ENCODE data around the gene COL6A3.

DNA sequence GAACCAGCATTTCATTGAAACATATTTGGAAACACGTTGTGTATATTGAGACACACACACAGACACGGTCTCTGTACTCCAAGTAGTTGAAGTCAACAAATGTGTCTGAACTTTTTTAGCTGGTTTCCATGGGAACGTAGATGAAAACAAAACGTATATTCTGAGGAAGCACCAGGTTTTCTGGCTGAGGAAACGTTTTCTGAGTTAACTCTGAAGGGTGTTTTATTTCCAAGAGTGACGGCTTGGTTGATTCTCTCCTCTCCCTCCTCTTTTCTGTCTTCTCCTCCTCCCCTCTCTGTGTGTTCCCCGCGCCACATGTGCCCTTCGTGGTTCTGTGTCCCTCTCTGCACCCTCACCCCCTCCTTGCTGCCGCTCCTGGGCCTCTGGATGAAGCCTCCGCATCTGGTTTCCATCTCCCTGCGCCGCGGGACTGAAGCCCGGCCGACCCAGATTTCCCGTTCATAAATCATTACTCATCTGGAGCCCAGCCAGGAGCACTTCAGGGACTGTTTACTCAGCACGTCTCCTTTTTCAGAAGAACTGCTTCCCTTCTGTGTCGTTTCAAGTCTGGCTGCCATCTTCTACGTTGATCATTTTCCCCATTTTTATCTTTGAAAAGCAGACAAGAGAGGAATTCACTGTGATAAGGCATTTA is 122.7 kb downstream of the COL6A3 start:
- TF ChIP-seq POLR2A (IDR thresholded peaks at IDR 0.05) (no peak), POLR2AphosphoS5 (IDR thresholded peaks at IDR 0.05) (peak; percentile 92 to 97 (median 96))
- TF ChIP-seq, protein P1, sequence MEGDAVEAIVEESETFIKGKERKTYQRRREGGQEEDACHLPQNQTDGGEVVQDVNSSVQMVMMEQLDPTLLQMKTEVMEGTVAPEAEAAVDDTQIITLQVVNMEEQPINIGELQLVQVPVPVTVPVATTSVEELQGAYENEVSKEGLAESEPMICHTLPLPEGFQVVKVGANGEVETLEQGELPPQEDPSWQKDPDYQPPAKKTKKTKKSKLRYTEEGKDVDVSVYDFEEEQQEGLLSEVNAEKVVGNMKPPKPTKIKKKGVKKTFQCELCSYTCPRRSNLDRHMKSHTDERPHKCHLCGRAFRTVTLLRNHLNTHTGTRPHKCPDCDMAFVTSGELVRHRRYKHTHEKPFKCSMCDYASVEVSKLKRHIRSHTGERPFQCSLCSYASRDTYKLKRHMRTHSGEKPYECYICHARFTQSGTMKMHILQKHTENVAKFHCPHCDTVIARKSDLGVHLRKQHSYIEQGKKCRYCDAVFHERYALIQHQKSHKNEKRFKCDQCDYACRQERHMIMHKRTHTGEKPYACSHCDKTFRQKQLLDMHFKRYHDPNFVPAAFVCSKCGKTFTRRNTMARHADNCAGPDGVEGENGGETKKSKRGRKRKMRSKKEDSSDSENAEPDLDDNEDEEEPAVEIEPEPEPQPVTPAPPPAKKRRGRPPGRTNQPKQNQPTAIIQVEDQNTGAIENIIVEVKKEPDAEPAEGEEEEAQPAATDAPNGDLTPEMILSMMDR (IDR thresholded peaks at IDR 0.05), result no peak
